PC-9 (cell line): ENCODE data around the gene KLC1. TPM values are rescaled to one million over a fixed set of nuclear protein-coding genes. Genes with fewer than 3 reads are reported as not detected.

Experiments used
- BruUV-seq: library from RNA; stranded (reverse); fragments of 400-500 nt; replicated peaks from 2 replicates; lab custom pipeline; 2021; lab: Mats Ljungman, UMichigan
- CTCF ChIA-PET: fragments of 300-600 bp; sonication (Branson Sonifier 250); formaldehyde crosslinking; loops from one replicate; lab custom pipeline; 2022; ENCODE audit warnings: antibody characterized with exemption; lab: Charles Lee
- POLR2A ChIA-PET: fragments of 300-600 bp; sonication (Branson Sonifier 250); formaldehyde crosslinking; loops from one replicate; lab custom pipeline; 2022; ENCODE audit warnings: antibody characterized with exemption; ENCODE audit not compliant: unreplicated experiment; lab: Charles Lee
- DNase-seq, 2 experiments: peaks; one replicate each; pipeline versions ENCODE4 v3.0.0 to v3.0.0-alpha.2; 2015 to 2022; ENCODE audit warnings: mixed read lengths in 1 of 2
- H2AFZ ChIP-seq: fragments of 200-600 bp; sonication (generic); 2 replicates; pipeline ENCODE4 v1.8.1; 2017; ENCODE audit warnings: antibody characterized with exemption
- H3F3A ChIP-seq: fragments of 200-600 bp; sonication (generic); 2 replicates; pipeline ENCODE4 v1.8.1; 2017; ENCODE audit warnings: antibody characterized with exemption, mild to moderate bottlenecking, low read depth; ENCODE audit not compliant: insufficient read depth
- H3K27ac ChIP-seq: fragments of 200-600 bp; sonication (generic); 2 replicates; pipeline ENCODE4 v1.6.1; 2016; ENCODE audit warnings: mixed run types
- H3K27me3 ChIP-seq: fragments of 200-600 bp; sonication (generic); 2 replicates; pipeline ENCODE4 v1.6.1; 2016; ENCODE audit warnings: low read depth, mixed run types; ENCODE audit not compliant: insufficient read depth
- H3K36me3 ChIP-seq: fragments of 200-600 bp; sonication (generic); 2 replicates; pipeline ENCODE4 v1.6.1; 2016; ENCODE audit warnings: low read depth, mixed run types
- H3K4me1 ChIP-seq: fragments of 200-600 bp; sonication (generic); replicated peaks from 2 replicates; pipeline ENCODE4 v1.6.1; 2016; ENCODE audit warnings: mixed run types; ENCODE audit not compliant: insufficient read depth
- H3K4me2 ChIP-seq: fragments of 200-600 bp; sonication (generic); 2 replicates; pipeline ENCODE4 v1.6.1; 2017; ENCODE audit warnings: mixed run types
- H3K4me3 ChIP-seq: fragments of 200-600 bp; sonication (generic); 2 replicates; pipeline ENCODE4 v1.6.1; 2016; ENCODE audit warnings: mixed run types
- H3K79me2 ChIP-seq: fragments of 200-600 bp; sonication (generic); 2 replicates; pipeline ENCODE4 v1.6.1; 2017; ENCODE audit warnings: low read depth, mixed run types
- H3K9me2 ChIP-seq: fragments of 200-600 bp; sonication (generic); 2 replicates; pipeline ENCODE4 v1.8.1; 2017; ENCODE audit warnings: mild to moderate bottlenecking; ENCODE audit not compliant: insufficient read depth
- H3K9me3 ChIP-seq: fragments of 200-600 bp; sonication (generic); 2 replicates; pipeline ENCODE4 v1.8.1; 2016; ENCODE audit warnings: low read depth; ENCODE audit not compliant: insufficient read depth
- H4K20me1 ChIP-seq: fragments of 200-600 bp; sonication (generic); 2 replicates; pipeline ENCODE4 v1.8.1; 2017; ENCODE audit not compliant: insufficient read depth
- EZH2 ChIP-seq: fragments of 200-600 bp; sonication (generic); IDR thresholded peaks from 2 replicates; pipeline ENCODE4 v1.8.0; 2017; ENCODE audit warnings: antibody characterized with exemption, low read depth
- intact Hi-C: fragments of 100-400 bp; cut with micrococcal nuclease; formaldehyde crosslinking; loops from one replicate; pipeline ENCODE4 v1.10.0; 2022; ENCODE audit not compliant: unreplicated experiment
- total RNA-seq: library from RNA; stranded (reverse); gene quantifications from 2 replicates; pipeline ENCODE4 v1.2.3, GENCODE V29; 2021
- TF ChIP-seq, protein P1 (sequence below): fragments of 200-600 bp; sonication (generic); conservative IDR thresholded peaks from 2 replicates; pipeline ENCODE4 v1.6.1; 2017; ENCODE audit warnings: mixed run types, antibody characterized with exemption, mild to moderate bottlenecking, moderate library complexity

KLC1 gene
- total RNA-seq, 1 experiment from 2014 or later: 254 TPM

DNA sequence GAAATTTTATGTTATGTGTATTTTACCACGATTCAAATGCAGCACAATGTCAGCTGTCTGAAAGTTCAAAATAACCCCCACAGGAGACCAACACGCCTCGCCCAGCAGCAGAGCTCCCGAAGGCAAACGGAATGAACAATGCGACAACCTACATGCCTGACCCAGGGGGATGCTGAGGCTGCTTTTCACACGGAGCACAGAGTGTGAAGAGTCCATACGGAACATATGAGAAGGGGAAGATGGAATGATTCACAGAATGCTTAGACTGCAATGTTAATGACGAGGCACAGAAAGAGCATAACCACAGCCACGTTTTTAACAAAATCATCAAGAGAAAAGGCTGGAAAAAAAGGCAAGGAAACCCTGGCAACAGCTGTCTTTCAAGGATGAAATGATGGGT, 109.2 kb downstream of the KLC1 start:
- Histone ChIP-seq H3K4me2 (no peak overlapping the region), H3K9me2 (no peaks in the 10 kb centered on the region), H3K36me3 (no peaks in the 10 kb centered on the region), H3K27ac (no peak overlapping the region), H2AFZ (no peak overlapping the region), H4K20me1 (peaks cover 6% of the 10 kb centered on the region; the same call in 1 of the 2 replicates), H3K4me1 (peaks cover 15% of the 10 kb centered on the region), H3F3A (peaks cover 18% of the 10 kb centered on the region; the same call in 1 of the 2 replicates), H3K79me2 (no peaks in the 10 kb centered on the region), H3K27me3 (no peaks in the 10 kb centered on the region), H3K4me3 (no peak overlapping the region), H3K9me3 (no peaks in the 10 kb centered on the region)
- no peak for TF ChIP-seq EZH2
- TF ChIP-seq, protein P1, sequence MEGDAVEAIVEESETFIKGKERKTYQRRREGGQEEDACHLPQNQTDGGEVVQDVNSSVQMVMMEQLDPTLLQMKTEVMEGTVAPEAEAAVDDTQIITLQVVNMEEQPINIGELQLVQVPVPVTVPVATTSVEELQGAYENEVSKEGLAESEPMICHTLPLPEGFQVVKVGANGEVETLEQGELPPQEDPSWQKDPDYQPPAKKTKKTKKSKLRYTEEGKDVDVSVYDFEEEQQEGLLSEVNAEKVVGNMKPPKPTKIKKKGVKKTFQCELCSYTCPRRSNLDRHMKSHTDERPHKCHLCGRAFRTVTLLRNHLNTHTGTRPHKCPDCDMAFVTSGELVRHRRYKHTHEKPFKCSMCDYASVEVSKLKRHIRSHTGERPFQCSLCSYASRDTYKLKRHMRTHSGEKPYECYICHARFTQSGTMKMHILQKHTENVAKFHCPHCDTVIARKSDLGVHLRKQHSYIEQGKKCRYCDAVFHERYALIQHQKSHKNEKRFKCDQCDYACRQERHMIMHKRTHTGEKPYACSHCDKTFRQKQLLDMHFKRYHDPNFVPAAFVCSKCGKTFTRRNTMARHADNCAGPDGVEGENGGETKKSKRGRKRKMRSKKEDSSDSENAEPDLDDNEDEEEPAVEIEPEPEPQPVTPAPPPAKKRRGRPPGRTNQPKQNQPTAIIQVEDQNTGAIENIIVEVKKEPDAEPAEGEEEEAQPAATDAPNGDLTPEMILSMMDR: no peak
- intact Hi-C loops: no loop called here
- ChIA-PET CTCF (no interaction called here), POLR2A (interaction anchor here (0.6 kb wide), 1 partner anchor 10 kb away, joined by 3 read pairs; no protein-coding TSS in a partner anchor)
- no peak for DNase-seq
- BruUV-seq: no TSS peak

DNA sequence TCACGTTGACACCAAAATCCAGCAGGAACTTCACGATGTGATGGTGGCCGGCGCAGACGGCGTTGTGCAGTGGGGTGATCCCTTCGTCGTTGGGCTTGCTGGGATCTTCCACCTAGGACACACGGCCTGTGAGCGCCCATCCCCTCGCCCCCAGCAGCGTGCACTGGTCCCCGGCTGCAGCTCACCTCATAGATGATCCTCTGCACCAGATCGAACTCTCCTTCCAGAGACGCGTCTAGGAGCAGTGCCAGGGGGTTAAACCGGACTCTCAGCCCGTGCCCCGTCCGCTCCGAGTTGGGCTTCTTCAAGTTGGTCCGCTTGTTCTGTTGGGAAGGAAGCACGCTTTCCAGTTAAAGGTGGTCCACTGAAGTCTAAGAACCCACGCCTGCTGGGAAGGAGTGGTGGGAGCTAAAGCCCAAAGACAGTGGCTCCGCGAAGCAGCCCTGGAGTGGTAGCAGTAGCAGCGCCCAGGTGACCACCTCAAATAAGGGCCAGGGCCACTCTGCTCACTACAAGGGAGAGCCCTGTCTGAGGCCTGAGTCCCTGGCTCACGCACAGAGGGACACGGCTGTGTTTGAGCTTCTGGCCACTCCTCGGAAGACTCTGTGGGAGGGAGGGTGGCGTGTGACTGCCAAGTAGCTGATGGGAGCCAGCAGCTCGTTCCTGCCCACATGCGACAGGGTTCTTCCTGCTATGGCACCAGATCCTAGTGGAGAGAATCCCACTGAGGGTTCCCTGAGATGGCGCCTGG, 109.9 kb downstream of the KLC1 start:
- Histone ChIP-seq H3K9me2 (no peaks in the 10 kb centered on the region), H3K36me3 (no peaks in the 10 kb centered on the region), H3K9me3 (no peaks in the 10 kb centered on the region), H3K27me3 (no peaks in the 10 kb centered on the region), H3F3A (peaks cover 17% of the 10 kb centered on the region; the same call in 1 of the 2 replicates), H3K4me1 (peaks cover 15% of the 10 kb centered on the region), H3K4me3 (no peak overlapping the region), H3K4me2 (no peak overlapping the region), H4K20me1 (peaks cover 6% of the 10 kb centered on the region; the same call in 1 of the 2 replicates), H3K27ac (no peak overlapping the region), H2AFZ (no peak overlapping the region), H3K79me2 (no peaks in the 10 kb centered on the region)
- POLR2A ChIA-PET: no interaction called here
- no peak for DNase-seq
- CTCF ChIA-PET: no interaction called here
- TF ChIP-seq, protein P1: no peak
- TF ChIP-seq EZH2: no peak
- BruUV-seq: no TSS peak
- intact Hi-C loops: no loop called here

DNA sequence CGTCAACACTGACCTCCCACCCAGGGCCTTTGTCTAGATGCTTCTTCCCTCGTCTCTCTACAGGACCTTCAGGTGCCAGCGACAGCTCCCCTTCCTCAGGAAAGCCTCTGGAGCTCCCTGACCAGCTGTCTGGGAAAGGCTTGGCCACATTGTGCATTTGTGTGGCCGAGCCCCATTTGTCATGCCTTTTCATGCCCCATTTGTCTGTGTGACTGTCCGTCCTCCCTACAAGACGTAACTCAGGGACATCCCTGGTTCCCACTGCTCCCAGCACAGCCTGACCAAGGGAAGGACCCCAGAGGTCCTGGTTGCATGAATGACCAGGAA, 110.4 kb downstream of the KLC1 start:
- no peak for DNase-seq
- no peaks in the 10 kb centered on the region for H3K9me3 ChIP-seq

More for the DNA sequence above, 110.4 kb downstream of the KLC1 start:
- Histone ChIP-seq H2AFZ (no peak overlapping the region), H3K4me2 (no peak overlapping the region), H3K9me2 (no peaks in the 10 kb centered on the region), H3K79me2 (no peaks in the 10 kb centered on the region), H3K36me3 (no peaks in the 10 kb centered on the region), H3K4me1 (peaks cover 15% of the 10 kb centered on the region), H3F3A (peaks cover 17% of the 10 kb centered on the region; the same call in 1 of the 2 replicates), H3K27me3 (no peaks in the 10 kb centered on the region), H4K20me1 (peaks cover 6% of the 10 kb centered on the region; the same call in 1 of the 2 replicates), H3K4me3 (no peak overlapping the region), H3K27ac (no peak overlapping the region)
- ChIA-PET CTCF (no interaction called here), POLR2A (no interaction called here)
- intact Hi-C loops: no loop called here
- BruUV-seq: no TSS peak
- no peak for TF ChIP-seq EZH2
- TF ChIP-seq, protein P1: no peak
